ENCODE data around the gene ARRDC2. TPM values are rescaled to one million over a fixed set of nuclear protein-coding genes. Genes with fewer than 3 reads are reported as not detected.
A peak's percentile ranks its signal among the peaks of the same experiment; 100 is the strongest.

Gene ARRDC2
- total and polyA plus RNA-seq, 4 donors: 19.4 to 62.2 (median 48.8) TPM

- no peak overlapping the region for H3K9ac ChIP-seq (ENCODE audit: insufficient read depth in 1 of 2, low read length in 2 of 2)
- no peak for DNase-seq
- peaks cover 0 to 21% (median 10%) of the 10 kb centered on the region in 3 donors for H3K27me3 ChIP-seq (ENCODE audit: control insufficient read depth in 3 of 3, insufficient read depth in 3 of 3, low read length in 2 of 3)
- H3K4me3 ChIP-seq: no peak overlapping the region
- H3K27ac ChIP-seq (ENCODE audit: low read depth in 1 of 2, low read length in 1 of 2): no peak overlapping the region
- TF ChIP-seq CTCF (IDR thresholded peaks at IDR 0.05; ENCODE audit: control extremely low read depth, extremely low read depth): no peak
- 64 to 70% methylated on average over 9 of the region's 9 CpGs for WGBS, 2 donors
- ATAC-seq (ENCODE audit: insufficient read depth, low FRiP score): no peak
- no peaks in the 10 kb centered on the region for H3K36me3 ChIP-seq (ENCODE audit: control insufficient read depth in 4 of 4, insufficient read depth in 4 of 4, low read length in 4 of 4)
- H3K4me1 ChIP-seq (ENCODE audit: control insufficient read depth in 5 of 5, insufficient read depth in 5 of 5, low read length in 5 of 5): peaks cover 0 to 7% (median 3%) of the 10 kb centered on the region in 5 donors
- no peaks in the 10 kb centered on the region for H3K9me3 ChIP-seq (ENCODE audit: control insufficient read depth in 4 of 4, insufficient read depth in 3 of 4, low read length in 3 of 4)
Measured at GRCh38 chr19:18053576-18054219, 45.7 kb downstream of the ARRDC2 start.

GRCh38 chr19:18055967-18056366 lies 48.0 kb downstream of the ARRDC2 start:
- 86 to 93% methylated on average over 4 to 5 of the region's 5 CpGs for WGBS, 2 donors
- no peaks in the 10 kb centered on the region for H3K36me3 ChIP-seq (ENCODE audit: control insufficient read depth in 4 of 4, insufficient read depth in 4 of 4, low read length in 4 of 4)
- ATAC-seq (ENCODE audit: insufficient read depth, low FRiP score): no peak
- peaks cover 0 to 11% (median 2%) of the 10 kb centered on the region in 3 donors for H3K27me3 ChIP-seq (ENCODE audit: control insufficient read depth in 3 of 3, insufficient read depth in 3 of 3, low read length in 2 of 3)
- no peak for DNase-seq
- peaks cover 0 to 7% (median 3%) of the 10 kb centered on the region in 5 donors for H3K4me1 ChIP-seq (ENCODE audit: control insufficient read depth in 5 of 5, insufficient read depth in 5 of 5, low read length in 5 of 5)
- TF ChIP-seq CTCF (IDR thresholded peaks at IDR 0.05; ENCODE audit: control extremely low read depth, extremely low read depth): no peak
- no peak overlapping the region for H3K27ac ChIP-seq (ENCODE audit: low read depth in 1 of 2, low read length in 1 of 2)
- H3K9me3 ChIP-seq (ENCODE audit: control insufficient read depth in 4 of 4, insufficient read depth in 3 of 4, low read length in 3 of 4): no peaks in the 10 kb centered on the region
- no peak overlapping the region for H3K4me3 ChIP-seq
- no peak overlapping the region for H3K9ac ChIP-seq (ENCODE audit: insufficient read depth in 1 of 2, low read length in 2 of 2)

GRCh38 chr19:18057557-18057956 lies 49.6 kb downstream of the ARRDC2 start:
- DNase-seq (peak in 2 of 3 donors; percentile 18 to 49), ATAC-seq (ENCODE audit: insufficient read depth, low FRiP score) (no peak)
- H3K27ac ChIP-seq (ENCODE audit: low read depth in 1 of 2, low read length in 1 of 2): peak overlapping the region; percentile 32 to 79
- no peaks in the 10 kb centered on the region for H3K9me3 ChIP-seq (ENCODE audit: control insufficient read depth in 4 of 4, insufficient read depth in 3 of 4, low read length in 3 of 4)
- peaks cover 0 to 4% (median 0%) of the 10 kb centered on the region in 3 donors for H3K27me3 ChIP-seq (ENCODE audit: control insufficient read depth in 3 of 3, insufficient read depth in 3 of 3, low read length in 2 of 3)
- 57 to 59% methylated on average over 6 of the region's 6 CpGs for WGBS, 2 donors
- no peak overlapping the region for H3K4me3 ChIP-seq
- no peak overlapping the region for H3K9ac ChIP-seq (ENCODE audit: insufficient read depth in 1 of 2, low read length in 2 of 2)
- no peak for TF ChIP-seq CTCF (IDR thresholded peaks at IDR 0.05; ENCODE audit: control extremely low read depth, extremely low read depth)
- H3K36me3 ChIP-seq (ENCODE audit: control insufficient read depth in 4 of 4, insufficient read depth in 4 of 4, low read length in 4 of 4): no peaks in the 10 kb centered on the region
- H3K4me1 ChIP-seq (ENCODE audit: control insufficient read depth in 5 of 5, insufficient read depth in 5 of 5, low read length in 5 of 5): peaks cover 0 to 5% (median 0%) of the 10 kb centered on the region in 5 donors
